ENCODE results near the gene SNRNP48.
A peak's percentile ranks its signal among the peaks of the same experiment; 100 is the strongest.

SNRNP48 gene

DNA sequence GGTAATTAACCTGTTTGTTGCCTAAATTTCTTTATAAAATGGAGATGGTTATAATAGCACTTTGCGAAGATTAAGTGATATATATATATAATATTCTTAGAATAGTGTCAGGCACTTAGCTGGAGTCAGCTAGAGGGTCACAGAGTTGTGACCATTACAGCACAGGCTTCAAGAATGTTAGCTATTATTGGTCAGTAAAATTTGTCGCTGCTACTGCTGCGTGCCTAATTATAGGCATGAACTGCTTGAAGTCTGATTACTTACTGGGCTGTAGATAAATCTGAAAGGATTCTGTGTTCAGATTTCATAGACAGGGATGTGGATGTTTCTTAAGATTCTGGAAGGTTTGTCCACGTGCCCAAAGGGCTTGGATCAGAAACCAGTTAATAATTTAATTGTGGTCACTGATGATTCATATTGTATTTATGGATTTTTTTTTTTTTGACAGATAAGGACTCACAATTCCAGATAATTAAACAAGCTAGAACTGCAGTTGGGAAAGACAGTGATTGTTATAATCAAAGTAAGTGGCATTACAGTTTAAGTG is 4.7 kb downstream of the SNRNP48 start:
- no peak for DNase-seq (ENCODE audit: low spot score)

DNA sequence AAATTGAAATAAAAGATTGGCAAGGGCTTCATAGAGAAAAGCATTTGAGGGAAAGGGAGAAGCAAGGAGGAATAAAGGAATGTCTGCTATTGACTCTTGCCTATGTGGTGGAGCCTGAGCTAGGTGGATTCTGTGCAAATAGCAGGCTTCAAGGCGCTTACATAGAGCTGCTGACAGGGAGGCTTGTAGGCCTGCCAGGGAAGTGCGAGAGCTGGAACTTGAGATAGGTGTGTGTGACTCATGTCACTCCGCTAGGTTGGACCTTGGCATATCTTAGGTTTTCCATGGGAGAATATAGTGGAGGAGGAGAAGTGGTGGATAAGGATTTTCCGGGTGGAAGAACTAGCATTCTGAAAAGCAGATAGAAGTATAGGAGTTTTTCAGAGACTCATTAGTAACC is 14.0 kb downstream of the SNRNP48 start:
- DNase-seq (ENCODE audit: low spot score) = no peak

DNA sequence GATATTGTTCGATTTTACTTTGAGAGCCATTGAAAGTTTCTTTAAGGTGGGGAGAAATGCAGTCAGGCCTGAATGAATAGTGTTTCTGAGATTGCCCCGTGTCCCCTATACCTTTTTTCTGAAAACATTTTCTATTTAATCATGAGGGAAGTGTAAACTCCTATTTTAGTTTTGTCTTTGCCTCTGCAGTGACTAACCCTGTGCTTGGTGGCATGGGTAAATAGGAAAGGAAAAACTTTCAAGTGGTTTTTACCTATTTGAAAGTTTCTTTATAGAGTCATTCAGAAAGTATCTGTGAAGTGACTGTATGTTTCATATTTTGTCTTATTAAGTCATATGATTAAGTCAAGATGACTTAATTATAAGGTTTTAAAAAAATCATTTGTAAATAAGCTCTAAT is 14.5 kb downstream of the SNRNP48 start:
- DNase-seq (ENCODE audit: low spot score) = no peak

DNA sequence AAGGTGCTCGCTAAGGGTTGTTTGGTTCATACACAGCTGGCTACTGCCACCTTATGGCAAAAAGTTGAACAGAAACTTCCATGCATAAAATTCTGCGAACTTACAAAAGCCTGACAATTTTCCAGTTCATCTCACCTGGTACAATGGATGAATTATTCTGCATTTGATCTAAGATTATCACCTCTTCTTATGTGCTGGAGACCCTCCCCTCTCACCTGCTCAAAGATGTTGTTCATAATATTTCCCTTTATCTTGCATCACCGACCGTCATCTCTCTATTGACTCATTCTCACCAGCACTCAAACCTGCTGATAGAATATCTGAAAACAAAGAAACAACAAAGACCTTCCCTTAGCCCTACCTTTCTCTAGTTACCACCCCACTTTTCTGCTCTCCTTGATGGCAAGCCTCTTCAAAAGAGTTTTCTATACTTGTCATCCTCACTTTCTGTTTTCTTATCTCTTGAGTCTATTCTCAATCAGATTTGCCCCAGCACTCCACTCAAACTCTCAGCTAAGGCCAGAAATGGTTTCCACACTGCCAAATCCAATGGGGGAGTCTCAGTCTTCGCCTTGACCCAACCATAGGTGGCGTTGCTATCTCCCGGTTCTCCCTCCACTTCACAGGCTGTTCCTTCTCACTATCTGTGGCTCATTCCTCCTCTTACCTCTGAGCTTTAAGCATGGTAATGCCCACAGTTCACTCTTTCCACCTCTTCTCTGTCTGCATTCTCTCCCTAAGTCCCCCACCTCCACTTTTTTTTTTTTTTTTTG is 25.8 kb downstream of the SNRNP48 start:
- DNase-seq (ENCODE audit: low spot score) = peak; percentile 61

DNA sequence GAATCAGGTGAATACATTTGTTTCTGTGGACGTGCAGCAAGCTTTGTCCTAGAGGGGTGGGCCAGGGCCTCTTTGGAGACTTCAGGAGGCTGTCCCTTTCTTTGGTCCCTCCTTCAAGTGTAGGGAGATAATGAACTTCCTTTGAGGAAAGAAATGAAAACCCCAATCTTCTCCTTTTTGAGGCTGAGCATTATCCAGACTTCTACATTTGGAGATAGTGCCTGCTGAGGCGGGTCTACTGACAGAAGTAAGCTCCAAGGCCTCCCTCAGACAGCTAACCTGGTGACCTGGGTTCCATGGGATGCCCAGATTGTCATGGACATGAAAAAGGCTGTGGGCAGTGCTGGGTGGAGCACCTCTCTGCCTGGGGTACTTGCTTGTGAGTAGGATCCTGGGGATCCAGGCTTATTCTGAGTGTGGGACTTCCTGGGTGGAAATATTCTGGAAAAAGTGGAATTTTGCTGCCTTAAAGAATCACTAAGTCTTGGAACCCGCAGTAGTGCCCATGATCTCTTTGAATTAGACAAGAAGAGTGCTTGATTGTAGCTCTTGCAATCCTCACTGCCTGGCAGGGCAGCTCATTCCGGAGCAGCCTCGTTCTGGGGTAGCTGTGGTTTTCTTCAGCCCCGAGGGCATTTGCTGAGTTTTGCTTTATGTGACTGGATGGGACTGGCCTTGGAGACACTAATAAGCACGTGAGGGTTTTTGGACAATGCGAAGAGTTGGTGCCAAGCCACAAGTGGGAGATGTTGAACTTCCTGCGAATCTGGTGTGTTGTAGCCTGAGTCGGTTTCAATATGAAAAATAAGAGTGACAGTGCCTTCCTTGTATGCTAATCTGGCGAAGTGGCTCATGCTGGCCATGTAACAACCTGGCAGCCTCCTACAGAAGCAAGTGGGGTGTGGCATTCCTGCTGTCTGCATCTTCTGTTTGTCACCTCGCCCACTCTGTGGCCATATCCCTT is 28.1 kb downstream of the SNRNP48 start:
- DNase-seq (ENCODE audit: low spot score) = peak; percentile 57

DNA sequence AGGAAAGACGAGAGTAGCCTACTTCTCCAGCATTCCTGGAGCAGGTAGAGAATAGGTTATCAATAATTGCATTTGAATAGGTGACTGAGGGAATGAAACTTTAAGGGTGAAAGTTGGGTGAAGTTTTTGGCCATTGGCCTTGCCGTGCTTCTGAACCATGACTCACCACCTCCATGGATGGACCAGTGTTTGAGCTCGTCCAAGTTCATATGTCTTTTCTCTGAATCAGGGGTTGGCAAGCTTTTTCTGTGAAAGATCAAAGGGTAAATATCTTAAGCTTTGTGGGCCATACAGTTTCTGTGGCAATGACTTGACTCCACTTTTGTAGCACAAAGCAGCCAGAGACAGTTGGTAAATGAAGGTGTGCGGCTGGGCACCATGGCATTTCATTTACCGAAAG is 31.8 kb downstream of the SNRNP48 start:
- no peak for DNase-seq (ENCODE audit: low spot score)

DNA sequence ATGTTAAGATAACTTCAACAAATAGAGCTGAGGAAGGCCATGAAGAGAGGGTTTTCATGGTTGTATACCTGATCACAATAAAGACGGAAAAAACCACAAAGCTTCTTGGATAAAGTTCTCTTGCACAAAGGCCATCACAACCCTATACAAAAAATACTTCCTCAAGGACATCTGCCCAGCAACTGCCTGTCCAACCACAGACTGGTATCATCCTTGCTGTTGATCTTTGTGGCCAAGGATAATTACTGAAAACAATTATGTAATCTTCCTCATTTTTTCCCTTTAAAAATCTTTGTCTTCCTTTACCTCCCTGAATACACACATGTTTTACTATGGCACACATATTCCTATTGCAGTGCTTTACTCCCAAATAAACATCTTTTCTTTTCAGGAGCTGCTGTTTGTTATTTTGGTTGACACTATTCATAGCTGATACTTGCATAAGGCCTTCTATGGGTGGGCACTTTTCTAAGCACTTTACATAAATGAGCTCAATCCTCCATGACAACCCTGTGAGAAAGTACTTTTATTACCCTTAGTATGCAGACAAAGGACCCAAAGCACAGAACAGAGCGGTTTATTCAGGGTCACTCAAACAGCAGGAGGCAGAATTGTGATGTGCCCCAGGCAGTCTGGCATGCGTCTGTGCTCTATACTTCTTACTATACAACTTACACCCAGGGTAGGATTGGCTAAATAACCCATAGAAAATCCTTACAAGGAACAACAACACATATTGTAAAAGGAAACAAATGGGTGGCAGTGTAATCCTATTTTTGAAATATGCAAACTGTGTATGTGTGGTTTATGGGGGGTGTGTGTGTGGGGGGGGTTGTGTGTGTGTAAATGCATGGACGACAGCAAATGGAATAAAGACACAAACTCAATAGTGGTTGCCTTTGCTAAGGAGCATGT is 35.1 kb downstream of the SNRNP48 start:
- no peak for DNase-seq (ENCODE audit: low spot score)

DNA sequence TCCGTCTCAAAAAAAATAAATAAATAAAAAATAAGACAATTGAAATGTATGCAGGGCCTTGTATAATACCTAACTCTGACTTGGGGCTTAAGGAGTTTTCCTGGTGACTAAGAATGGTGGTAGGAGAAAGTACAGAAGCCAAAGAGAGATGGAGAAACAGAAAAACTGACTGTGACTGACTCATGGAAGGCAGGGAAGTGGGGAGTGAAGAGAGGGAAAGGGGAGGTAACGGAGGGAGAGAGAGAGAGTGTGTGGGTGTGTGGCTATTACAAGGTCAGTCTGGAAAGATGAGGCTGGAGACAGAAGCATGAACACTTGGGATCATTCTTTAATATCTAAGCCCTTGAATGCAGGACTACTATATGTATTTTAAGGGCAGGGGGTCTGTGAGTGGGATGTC is 38.5 kb downstream of the SNRNP48 start:
- DNase-seq (ENCODE audit: low spot score) = no peak

DNA sequence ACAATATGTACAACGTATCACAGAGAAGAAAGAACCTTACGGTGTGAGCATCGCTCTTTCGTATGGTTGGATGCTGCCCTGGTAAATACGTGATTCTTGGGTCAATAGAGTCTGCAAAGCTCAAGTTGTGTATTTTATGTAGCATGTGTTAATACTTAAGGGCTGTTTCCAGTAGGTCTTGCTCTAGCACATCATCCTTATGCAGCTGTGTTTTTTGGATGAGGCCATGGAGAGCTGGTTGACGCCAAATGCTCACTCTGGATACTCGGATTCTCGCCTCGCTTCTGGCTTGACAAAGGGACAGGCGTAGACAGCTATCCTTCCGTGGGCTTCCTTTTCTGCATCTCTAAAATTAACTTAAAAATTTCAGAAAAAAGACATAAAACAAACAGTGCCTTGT is 38.9 kb downstream of the SNRNP48 start:
- no peak for DNase-seq (ENCODE audit: low spot score)

DNA sequence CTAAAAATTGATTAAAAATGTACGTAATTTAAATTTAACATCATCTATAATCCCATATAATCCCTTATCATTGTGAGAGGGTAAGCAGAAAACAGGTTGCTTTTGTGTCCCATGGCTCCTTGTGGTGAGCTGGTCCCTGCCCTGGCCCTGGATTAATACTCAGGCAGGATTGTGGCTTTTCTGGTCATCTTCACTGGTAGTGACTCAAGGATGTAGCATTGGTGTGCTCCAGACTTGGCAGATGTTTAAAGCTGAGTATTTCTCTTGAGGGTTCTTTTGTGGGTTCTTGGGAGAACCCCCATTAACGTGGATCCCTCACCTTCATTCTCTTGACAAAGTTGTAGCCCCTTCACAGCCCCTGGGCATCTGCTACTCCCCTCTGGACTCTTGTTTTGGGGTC is 39.3 kb downstream of the SNRNP48 start:
- no peak for DNase-seq (ENCODE audit: low spot score)

DNA sequence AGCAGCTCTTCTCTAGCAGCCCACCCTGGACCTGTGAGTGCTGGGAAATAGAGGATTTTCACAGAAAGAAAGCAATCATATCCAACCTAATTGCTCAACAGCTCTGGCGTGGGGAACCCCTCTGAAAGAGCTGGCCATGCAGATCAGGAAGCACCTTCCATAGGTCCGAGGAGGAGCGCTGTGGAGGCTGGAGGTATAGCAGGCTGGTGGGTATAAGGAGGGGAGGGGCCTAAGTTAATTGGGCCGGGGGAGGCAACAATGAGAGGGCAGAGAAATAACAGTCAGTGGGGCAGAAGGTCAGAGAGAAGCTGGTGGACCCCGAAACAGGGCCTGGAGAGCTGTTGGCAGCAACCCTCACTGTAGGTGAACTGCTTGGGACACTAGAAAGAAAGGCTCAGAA is 40.8 kb downstream of the SNRNP48 start:
- DNase-seq (ENCODE audit: low spot score) = no peak

DNA sequence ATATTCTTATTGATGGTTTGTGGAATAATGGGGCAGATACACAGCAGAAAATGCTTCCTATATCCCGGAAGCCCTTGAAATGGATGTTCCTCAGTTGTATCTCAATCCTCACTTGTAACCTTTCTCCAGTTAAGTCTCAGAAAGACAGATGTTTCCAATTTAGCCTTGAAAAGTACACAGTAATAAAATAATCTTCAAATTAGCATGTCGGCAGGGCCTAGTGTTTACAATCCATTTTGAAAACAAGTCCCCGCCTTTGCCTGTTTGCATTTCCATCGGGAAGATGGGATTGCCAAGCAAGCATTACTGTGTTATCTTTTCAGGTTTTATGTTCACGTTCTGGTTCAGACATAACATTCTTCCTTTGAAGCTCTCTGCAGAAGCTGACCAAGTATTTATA is 41.5 kb downstream of the SNRNP48 start:
- DNase-seq (ENCODE audit: low spot score) = no peak

DNA sequence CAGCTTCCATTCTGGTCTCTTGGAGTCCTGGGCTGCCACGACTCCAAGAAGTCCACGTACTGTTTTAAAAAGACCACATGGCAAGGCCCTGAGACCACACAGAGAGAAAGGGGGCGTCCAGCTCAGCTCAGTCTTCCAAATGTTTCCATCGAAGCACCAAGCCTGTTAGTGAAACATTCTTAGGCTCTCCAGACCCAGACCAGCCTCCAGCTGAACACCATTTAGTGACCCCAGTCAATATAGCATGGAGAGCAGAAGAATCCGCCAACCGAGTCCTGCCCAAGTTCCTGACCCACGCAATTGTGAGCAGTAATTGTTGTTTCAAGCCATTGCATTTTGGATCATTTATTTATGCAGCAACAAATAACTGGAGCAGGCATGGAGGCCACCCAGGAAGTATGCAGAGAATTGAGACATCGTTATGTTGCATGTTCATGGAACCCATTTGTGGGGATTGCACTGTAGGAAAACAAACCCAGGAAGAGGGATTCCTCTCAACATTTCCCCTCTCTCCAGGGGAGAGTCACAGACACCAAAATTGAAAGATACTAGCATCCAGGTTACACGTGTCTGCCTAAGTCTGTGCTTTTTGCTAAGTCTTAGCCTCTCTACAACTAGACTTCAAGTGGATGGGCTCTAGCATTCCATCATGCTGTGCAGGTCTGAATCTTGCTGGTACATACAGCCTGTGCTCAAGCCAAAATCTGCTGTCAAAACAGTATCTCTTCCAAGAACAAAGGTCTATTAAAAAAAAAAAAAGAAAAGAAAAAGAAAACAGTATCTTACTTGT is 42.7 kb downstream of the SNRNP48 start:
- no peak for DNase-seq (ENCODE audit: low spot score)

DNA sequence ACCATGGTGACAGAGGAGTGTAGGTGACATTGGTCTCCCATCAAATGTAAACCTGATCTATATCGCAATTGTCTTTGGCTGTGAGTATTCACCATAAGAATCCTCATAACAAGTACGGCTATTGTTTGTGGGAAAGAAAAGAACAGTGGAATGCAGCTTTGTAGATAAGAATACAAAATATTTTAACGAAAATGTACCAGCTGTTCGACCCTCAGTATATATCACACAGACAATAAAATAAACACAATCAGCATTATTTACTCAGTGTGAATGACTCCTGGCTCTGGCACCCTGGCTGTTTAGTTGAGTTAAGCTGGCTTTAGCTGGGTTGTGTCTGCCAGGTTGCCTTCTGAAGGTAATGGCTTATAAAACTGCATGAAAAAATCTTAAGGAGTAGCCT is 43.4 kb downstream of the SNRNP48 start:
- DNase-seq (ENCODE audit: low spot score) = no peak

DNA sequence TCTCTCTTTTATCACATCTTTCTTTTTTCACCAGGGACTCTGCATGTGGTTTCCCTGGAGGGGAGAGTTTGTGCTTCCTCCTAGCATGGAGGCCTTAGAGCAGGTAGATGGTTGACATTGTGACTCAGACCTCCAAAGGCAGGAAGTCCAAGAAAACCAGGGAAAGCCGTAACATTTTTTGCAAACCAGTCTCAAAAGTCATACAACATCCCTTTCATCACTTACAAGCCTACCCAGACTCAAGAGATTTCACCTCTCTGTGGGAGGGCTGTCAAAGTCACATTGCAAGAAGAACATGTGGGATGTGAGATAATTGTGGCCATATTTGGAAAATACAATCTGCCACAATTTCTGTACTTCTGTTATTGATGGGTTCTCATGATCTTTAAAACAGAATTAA is 46.2 kb downstream of the SNRNP48 start:
- no peak for DNase-seq (ENCODE audit: low spot score)

DNA sequence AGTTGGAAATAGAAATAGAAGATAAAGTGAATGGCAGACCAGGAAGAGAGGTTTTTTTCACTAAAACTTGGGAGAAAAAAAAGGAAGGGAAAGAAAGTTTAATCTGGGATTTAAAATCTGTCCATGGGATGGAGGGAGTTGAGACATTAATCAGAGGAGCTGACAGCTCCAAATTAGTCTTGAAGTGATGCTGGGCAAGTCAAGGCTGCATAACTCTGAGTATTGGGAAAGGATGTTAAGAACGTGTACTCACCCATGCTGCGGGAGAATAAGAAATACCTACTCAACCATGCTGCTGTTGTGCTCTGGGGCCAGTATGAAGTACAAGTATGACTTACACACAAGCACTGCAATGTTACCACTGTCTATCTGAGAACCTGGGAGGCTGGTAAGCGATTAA is 47.5 kb downstream of the SNRNP48 start:
- no peak for DNase-seq (ENCODE audit: low spot score)

DNA sequence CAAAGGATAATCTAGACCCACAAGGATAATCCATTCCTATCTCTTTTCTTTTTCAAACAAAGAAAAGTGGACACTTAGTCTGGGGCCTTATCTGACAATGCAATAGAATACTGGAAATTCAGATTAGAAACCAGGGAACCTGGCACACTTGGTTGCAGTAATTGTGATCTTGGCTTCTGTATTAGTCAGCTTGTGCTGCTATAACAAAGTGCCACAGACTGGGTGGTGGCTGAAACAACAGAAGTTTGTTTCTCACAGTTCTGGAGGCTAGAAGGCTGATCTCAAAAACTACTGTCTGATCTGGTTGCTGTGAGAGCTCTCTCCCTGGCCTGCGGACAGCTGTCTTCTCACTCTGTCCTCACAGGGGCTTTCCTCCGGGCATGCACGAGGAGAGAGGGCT is 49.4 kb downstream of the SNRNP48 start:
- no peak for DNase-seq (ENCODE audit: low spot score)

DNA sequence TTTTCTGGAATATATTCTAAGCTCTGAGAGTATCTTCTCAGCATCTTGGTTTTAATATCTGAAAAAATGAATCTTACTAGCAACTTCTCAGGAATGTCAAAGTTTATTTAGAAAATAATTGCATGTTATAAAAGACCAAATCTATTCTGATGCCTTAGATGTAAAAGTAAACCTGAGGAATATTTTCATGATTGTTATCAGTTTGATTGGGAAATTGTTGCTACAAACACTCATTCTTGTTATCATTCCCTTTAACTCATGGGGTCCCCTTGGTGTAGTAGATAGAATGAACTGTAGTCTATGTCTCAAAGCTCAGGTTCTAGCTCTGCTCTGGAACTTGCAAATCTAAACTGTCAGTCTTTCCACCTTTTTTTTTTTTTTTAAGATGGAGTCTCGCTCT is 50.0 kb downstream of the SNRNP48 start:
- DNase-seq (ENCODE audit: low spot score) = no peak

DNA sequence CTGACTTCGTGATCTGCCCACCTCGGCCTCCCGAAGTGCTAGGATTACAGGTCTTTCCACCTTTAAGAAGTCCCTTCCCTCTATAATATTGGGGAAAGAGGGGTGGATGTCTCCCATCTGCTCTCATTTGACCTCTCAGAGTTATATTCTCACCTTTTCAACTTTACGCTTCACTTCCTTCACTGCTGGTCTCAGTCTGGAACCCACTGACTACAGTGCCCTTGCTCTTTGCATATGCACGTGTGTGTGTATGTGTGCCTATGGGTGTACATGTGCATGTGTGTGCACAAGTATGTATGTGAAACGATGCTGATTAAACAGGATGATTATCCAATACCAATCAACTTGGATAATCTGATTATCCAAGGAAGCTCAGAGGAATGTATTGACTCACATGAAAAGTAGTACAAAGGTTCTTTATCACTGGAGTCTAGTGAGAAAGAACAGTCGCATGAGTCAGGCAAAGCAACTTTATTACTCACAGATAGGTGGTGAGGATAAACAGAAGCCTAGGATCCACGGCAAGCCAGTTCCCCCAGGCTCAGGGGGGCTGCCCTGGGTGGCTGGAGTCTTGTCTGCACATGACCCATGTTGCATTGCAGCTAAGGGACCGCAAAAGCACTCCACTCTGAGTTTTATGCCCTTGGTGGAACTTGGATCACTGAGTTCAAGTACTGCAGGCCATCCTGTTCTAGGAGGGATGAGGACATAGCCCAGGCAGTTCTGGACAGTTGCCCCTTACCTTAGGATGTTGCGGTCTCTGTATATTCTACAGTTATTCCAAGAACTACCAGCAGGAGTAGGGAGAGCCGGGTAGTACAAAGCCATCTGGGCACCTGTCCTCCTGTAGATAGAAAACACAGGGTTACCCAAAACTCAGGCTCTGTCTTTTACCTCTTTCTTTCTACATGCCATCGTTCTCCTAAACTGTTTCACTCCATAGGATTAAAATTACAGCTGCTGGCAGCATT is 50.9 kb downstream of the SNRNP48 start:
- no peak for DNase-seq (ENCODE audit: low spot score)

DNA sequence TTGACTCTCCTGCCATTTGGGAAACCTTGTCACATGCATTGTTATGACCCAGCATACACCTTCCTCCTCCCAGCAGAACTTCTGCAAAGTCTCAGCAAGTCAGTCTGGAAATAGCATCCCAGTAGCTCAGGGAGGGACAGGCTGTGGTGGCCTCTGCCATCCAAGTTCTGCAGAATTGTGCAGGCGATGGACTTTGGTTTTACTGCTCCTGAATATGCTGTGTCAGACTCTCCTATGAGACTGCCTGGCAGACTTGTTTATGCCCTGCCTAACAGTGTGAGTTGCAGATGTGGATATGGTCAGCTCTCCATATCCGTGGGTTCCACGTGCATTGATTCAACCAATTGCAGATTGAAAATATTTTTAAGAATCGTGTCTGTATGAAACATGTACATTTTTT is 52.8 kb downstream of the SNRNP48 start:
- no peak for DNase-seq (ENCODE audit: low spot score)

All from pons (tissue), 1 donor.